Lung (tissue), 16 donors: Measurements from ENCODE around the gene TMX1. TPM values are rescaled to one million over a fixed set of nuclear protein-coding genes. Genes with fewer than 3 reads are reported as not detected.

Experiments used
- ATAC-seq: fragments of 200-7000 bp; cut with Tn5 transposase; one replicate; pipeline ENCODE4 v1.9.1; 2020; ENCODE audit warnings: moderate number of reproducible peaks; ENCODE audit not compliant: insufficient read depth, low FRiP score
- DNase-seq, 3 donors: peaks; one replicate each; pipeline ENCODE4 v3.0.0-alpha.2; 2013 to 2017
- H3K27ac ChIP-seq, 2 donors: one replicate each; pipeline ENCODE4 v1.5.1; 2013; ENCODE audit warnings: mild to moderate bottlenecking in 2 of 2, moderate library complexity in 2 of 2, control low read depth in 1 of 2, inconsistent platforms in 1 of 2, low read depth in 1 of 2, low read length in 1 of 2
- H3K27me3 ChIP-seq, 3 donors: one replicate each; pipeline ENCODE4 v1.5.1; 2013; ENCODE audit warnings: low read length in 2 of 3; ENCODE audit not compliant: control insufficient read depth in 3 of 3, insufficient read depth in 3 of 3
- H3K36me3 ChIP-seq, 4 donors: one replicate each; pipeline ENCODE4 v1.5.1; 2013; ENCODE audit warnings: low read length in 4 of 4, mild to moderate bottlenecking in 1 of 4, moderate library complexity in 1 of 4; ENCODE audit not compliant: control insufficient read depth in 4 of 4, insufficient read depth in 4 of 4
- H3K4me1 ChIP-seq, 5 donors: one replicate each; pipeline ENCODE4 v1.5.1; 2013; ENCODE audit warnings: low read length in 5 of 5, mild to moderate bottlenecking in 2 of 5, moderate library complexity in 1 of 5; ENCODE audit not compliant: control insufficient read depth in 5 of 5, insufficient read depth in 5 of 5
- H3K4me3 ChIP-seq: one replicate; pipeline ENCODE4 v1.5.1; 2013; ENCODE audit warnings: mild to moderate bottlenecking, control low read depth, moderate library complexity
- H3K9ac ChIP-seq, 2 donors: one replicate each; pipeline ENCODE4 v1.5.1; 2013; ENCODE audit warnings: low read length in 2 of 2, control low read depth in 1 of 2; ENCODE audit not compliant: insufficient read depth in 1 of 2
- H3K9me3 ChIP-seq, 4 donors: one replicate each; pipeline ENCODE4 v1.5.1; 2013; ENCODE audit warnings: low read length in 3 of 4, mild to moderate bottlenecking in 1 of 4, moderate library complexity in 1 of 4; ENCODE audit not compliant: control insufficient read depth in 4 of 4, insufficient read depth in 3 of 4
- WGBS, 2 donors: extraction: QIAGEN DNeasy Blood & Tissue Kit; methylation state at CpG; one replicate each; pipeline ENCODE4 v1.1.7; 2013; 5-methylcytosine and 5-hydroxymethylcytosine counted together
- long read RNA-seq, 5 donors: transcript quantifications; one replicate each; lab custom pipeline, GENCODE V29; 2026
- polyA plus RNA-seq, 2 donors: library from polyadenylated mRNA; stranded (reverse); fragments of 200-250 nt; gene quantifications; one replicate each; pipeline ENCODE4 v1.2.1, GENCODE V29; 2013
- total RNA-seq, 2 donors: library from RNA; depleted of rRNA in 1 of 2; stranded (reverse); fragments of >200 nt in 1 of 2; gene quantifications; one replicate each; pipeline ENCODE4 v1.2.1, GENCODE V29; 2014 to 2021
- TF ChIP-seq, protein P1 (sequence below): IDR thresholded peaks from 2 replicates; pipeline ENCODE4 v1.5.1; 2012; ENCODE audit warnings: mild to moderate bottlenecking; ENCODE audit errors: control extremely low read depth, extremely low read depth
- donor health status: control.
- donor health status: control.
- donor health status: Bipolar disorder and iron deficiency.
- donor health status: healthy.
- donor health status: DM: yes; HTN: yes; CAD: no.

The TMX1 gene, protein sequence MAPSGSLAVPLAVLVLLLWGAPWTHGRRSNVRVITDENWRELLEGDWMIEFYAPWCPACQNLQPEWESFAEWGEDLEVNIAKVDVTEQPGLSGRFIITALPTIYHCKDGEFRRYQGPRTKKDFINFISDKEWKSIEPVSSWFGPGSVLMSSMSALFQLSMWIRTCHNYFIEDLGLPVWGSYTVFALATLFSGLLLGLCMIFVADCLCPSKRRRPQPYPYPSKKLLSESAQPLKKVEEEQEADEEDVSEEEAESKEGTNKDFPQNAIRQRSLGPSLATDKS
- 10 to 100 TPM; 29.9 to 31.7 TPM for total RNA-seq
- 10 to 100 TPM in 1 of 2 donors, 1 to 10 TPM in 1; 6.8 to 22.8 TPM for polyA plus RNA-seq
- long read RNA-seq, donor 1, transcript TMX1-201 (8 exons, 3,995 nt), result major isoform, 34 of 34 reads
- long read RNA-seq, donor 1, partial matches to known transcripts, result 0 of 34 reads
- long read RNA-seq, donor 1, other reads (novel, unspliced or antisense), result 0 of 34 reads
- long read RNA-seq, donor 2, transcript TMX1-201 (8 exons, 3,995 nt), result major isoform, 8 of 8 reads
- long read RNA-seq, donor 2, partial matches to known transcripts, result 0 of 8 reads
- long read RNA-seq, donor 2, other reads (novel, unspliced or antisense), result 0 of 8 reads
- long read RNA-seq, donor 3, transcript TMX1-201 (8 exons, 3,995 nt), result major isoform, 9 of 9 reads
- long read RNA-seq, donor 3, partial matches to known transcripts, result 0 of 9 reads
- long read RNA-seq, donor 3, other reads (novel, unspliced or antisense), result 0 of 9 reads
- long read RNA-seq, donor 4, transcript TMX1-201 (8 exons, 3,995 nt), result major isoform, 6 of 6 reads
- long read RNA-seq, donor 4, partial matches to known transcripts, result 0 of 6 reads
- long read RNA-seq, donor 4, other reads (novel, unspliced or antisense), result 0 of 6 reads
- long read RNA-seq, donor 5, transcript TMX1-201 (8 exons, 3,995 nt), result major isoform, 29 of 29 reads
- long read RNA-seq, donor 5, partial matches to known transcripts, result 0 of 29 reads
- long read RNA-seq, donor 5, other reads (novel, unspliced or antisense), result 0 of 29 reads

DNA sequence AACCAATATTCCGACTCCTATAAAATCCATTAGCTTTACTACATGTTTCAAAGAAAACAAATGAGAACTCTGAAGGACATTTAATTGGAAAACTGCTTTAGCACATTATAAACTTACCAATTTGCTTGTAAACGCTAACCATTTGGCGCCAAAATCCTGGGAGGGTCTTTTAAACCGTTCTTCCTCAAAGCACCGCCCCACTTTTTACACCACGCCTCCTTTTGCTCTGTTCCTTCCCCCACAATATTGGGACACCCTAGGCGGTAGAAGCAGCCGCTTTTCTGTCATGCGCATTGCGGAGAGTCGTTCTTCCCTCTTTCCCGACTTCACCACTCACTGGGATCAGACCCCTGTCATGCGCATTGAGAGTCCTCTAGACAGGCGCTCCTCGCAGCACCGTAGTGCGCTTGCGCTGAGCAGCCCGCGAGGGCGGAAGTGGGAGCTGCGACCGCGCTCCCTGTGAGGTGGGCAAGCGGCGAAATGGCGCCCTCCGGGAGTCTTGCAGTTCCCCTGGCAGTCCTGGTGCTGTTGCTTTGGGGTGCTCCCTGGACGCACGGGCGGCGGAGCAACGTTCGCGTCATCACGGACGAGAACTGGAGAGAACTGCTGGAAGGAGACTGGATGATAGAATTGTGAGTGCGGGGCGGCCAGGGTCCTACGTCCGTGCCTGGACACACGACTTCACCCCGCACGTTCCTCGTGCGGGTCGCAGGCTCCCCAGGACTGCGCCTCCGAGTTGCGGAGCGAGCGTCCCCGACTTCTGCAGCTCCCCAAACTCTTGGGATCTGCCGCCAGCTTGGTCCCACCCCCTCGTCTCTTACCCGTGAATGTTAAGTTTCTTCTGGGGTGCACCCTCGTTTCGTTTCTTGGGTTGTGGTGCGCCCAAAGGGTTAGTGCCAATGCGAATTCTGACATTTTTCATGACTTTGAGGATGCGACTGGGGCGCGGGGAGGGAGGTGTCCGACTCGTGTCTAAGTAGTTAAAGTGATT lies at the start of gene TMX1:
Gene TMX1, plus strand, starts transcription at position 435 of the 991 bp plus-strand sequence. Its CDS starts 46 bp downstream, at position 481.
- 1% methylated on average over 65 of the region's 65 CpGs for WGBS, 2 donors
- DNase-seq (peak; percentile 98 to 100 (median 100)), ATAC-seq (peak; percentile 97)
- Histone ChIP-seq H3K4me3 (peak within 1 kb of the TSS; percentile 97), H3K9ac (peak within 1 kb of the TSS; percentile 69 to 86), H3K27me3 (no peaks in the 10 kb centered on the region), H3K4me1 (peaks cover 0 to 19% (median 0%) of the 10 kb centered on the region in 5 donors), H3K9me3 (no peaks in the 10 kb centered on the region), H3K27ac (peak within 1 kb of the TSS; percentile 66 to 94), H3K36me3 (peaks cover 0 to 5% (median 2%) of the 10 kb centered on the region in 4 donors)
- TF ChIP-seq, protein P1, sequence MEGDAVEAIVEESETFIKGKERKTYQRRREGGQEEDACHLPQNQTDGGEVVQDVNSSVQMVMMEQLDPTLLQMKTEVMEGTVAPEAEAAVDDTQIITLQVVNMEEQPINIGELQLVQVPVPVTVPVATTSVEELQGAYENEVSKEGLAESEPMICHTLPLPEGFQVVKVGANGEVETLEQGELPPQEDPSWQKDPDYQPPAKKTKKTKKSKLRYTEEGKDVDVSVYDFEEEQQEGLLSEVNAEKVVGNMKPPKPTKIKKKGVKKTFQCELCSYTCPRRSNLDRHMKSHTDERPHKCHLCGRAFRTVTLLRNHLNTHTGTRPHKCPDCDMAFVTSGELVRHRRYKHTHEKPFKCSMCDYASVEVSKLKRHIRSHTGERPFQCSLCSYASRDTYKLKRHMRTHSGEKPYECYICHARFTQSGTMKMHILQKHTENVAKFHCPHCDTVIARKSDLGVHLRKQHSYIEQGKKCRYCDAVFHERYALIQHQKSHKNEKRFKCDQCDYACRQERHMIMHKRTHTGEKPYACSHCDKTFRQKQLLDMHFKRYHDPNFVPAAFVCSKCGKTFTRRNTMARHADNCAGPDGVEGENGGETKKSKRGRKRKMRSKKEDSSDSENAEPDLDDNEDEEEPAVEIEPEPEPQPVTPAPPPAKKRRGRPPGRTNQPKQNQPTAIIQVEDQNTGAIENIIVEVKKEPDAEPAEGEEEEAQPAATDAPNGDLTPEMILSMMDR, result no peak

DNA sequence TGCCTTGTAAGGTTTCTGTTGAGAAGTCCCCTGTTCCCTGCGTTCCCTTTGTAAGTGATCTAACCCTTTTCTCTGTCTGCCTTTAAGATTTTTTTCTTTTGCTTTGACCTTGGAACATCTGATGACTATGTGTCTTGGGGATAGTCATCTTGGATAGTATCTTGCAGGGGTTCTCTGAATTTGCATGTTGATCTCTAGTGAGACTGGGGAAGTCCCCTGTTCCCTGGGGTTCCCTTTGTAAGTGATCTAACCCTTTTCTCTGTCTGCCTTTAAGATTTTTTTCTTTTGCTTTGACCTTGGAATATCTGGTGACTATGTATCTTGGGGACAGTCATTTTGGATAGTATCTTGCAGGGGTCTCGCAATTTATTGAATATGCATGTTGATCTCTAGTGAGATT lies 38.2 kb upstream of the TMX1 start:
- no peak overlapping the region for H3K27ac ChIP-seq
- 91 to 95% methylated on average over 2 of the region's 2 CpGs for WGBS, 2 donors
- peaks cover 0 to 2% (median 0%) of the 10 kb centered on the region in 4 donors for H3K9me3 ChIP-seq
- no peak for DNase-seq
- no peak overlapping the region for H3K4me3 ChIP-seq
- TF ChIP-seq, protein P1, result no peak
- H3K9ac ChIP-seq, result no peak overlapping the region
- H3K27me3 ChIP-seq, result peaks cover 0 to 2% (median 0%) of the 10 kb centered on the region in 3 donors
- H3K36me3 ChIP-seq, result no peaks in the 10 kb centered on the region
- H3K4me1 ChIP-seq, result no peaks in the 10 kb centered on the region
- ATAC-seq, result no peak

DNA sequence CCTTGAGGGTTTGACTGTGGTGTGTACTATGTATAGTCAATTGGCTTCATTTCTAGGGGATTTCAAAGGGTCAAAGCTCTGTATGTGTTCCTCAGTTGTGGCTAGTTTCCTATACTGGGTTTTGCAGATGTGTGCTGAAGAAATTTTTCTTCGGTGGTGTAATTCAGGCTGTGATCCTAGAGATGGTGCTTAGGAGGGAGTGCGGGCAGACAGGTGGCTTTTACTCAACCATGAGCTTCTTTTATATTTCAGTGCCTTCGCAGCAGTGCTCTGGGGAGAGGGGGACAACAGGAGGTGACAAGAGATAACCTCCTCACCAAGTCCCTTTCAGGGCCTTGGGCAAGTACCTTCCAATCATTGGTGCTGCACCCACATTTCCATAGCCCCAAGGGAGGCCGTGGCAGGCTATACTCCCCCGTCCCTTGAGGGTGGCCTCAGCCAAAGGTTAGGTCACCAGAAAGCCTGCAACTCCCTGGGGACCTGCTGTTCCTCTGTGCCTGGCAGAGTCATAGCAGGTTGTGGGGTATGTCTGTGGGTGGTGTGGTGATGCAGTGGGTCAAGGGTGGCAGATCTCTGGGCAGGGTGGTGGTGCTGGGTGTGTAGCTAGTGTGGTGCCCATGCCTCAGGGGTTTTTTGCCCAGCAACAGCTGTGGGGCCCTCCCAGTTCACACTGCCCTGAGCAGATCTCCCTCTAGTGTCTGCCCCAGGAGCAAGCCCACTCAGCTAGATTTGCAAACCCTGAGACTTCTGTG lies 37.0 kb upstream of the TMX1 start:
- no peak for ATAC-seq
- TF ChIP-seq, protein P1, result no peak
- Histone ChIP-seq H3K4me3 (no peak overlapping the region), H3K9me3 (peaks cover 0 to 2% (median 0%) of the 10 kb centered on the region in 4 donors), H3K27me3 (peaks cover 0 to 2% (median 2%) of the 10 kb centered on the region in 3 donors), H3K36me3 (no peaks in the 10 kb centered on the region), H3K27ac (no peak overlapping the region), H3K4me1 (no peaks in the 10 kb centered on the region), H3K9ac (no peak overlapping the region)
- 89 to 92% methylated on average over 5 of the region's 5 CpGs for WGBS, 2 donors
- DNase-seq, result no peak
